Measurements from ENCODE around the gene NTNG2. TPM values are rescaled to one million over a fixed set of nuclear protein-coding genes. Genes with fewer than 3 reads are reported as not detected.
A peak's percentile ranks its signal among the peaks of the same experiment; 100 is the strongest.

The NTNG2 gene
- total RNA-seq, 4 donors from 2014 or later = 0.10 to 1.0 (median 0.29) TPM

DNA sequence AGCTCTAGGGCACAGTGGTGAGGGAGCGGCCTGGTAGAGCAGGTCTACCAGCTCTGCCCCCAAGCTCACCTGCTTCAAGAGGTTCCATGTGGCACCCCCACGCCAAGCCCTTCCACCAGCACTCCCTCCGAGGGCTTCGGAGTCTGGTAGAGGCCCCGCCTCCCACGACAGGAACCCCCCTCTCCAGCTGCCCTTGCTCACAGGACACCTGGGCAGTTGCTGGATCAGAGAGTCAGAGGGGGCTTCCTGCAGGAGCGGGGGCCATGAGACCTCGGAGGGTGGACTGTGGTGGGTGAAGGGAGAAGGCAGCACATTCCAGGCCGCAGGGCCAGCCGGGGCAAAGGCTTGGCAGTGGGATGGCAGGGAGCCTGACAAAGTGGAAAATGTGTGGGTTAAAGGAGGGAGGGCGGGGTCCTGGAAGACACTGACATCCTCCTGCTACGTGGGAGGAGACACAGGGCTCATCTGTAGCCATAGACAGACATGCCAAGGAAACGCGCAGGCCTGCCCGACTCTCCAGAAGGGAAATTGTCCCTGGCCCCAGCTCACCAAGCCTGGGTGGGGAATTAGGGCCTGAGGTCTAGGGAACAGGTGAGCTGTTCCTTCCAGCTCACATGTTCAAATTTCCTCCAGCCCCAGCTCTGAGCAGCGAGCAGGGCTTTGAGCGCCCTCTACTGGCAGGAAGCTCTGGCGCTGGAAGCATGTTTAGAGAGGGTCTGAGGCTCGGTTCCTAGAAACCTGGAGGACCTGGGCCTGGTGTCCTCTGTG lies 74.2 kb downstream of the NTNG2 start:
- 30 to 33% methylated on average over 19 of the region's 19 CpGs for WGBS, 2 donors
- intact Hi-C loops (cut with DNase I; ENCODE audit: low total_unique reads) = loop anchor here (5.0 kb wide), 1 partner anchor 474 kb away; no protein-coding TSS in a partner anchor
- DNase-seq (ENCODE audit: low spot score in 2 of 2) = peak; percentile 58 to 94
- no peak overlapping the region for H3K4me3 ChIP-seq (ENCODE audit: low read depth, poor library complexity, severe bottlenecking)
- TF ChIP-seq CTCF (IDR thresholded peaks at IDR 0.05) (no peak), POLR2A (IDR thresholded peaks at IDR 0.05) (no peak)

DNA sequence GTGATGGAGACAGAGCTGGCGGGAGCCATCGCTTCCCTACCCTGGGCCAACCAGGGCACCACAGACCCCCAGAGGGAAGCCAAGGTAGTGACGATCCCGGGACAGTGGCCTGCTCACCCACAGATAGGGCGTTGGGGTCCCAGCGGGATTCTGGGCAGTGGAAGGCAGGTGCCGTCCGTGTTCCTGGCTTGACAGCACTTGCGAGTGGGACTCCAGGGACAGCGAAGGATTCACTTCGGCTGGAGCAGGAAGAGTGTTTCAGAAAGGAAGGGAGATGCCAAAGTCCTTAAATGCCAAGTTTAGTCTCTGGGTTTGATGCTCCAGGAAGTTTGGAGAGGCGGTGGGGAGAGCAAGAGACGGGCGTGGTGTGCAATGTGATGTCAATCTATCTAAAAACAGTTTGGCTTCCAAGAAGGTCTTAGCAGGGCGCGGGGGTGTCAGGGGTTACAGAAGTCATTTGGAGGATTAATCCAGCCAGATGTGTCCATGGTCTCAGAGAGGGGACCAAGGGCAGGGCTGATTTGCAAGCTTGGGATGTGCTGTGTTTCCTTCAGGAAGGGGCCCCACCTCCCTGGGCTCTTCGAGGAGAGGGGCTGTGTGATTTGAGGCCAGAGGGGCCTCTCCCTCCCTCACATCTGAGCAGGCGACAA lies 74.9 kb downstream of the NTNG2 start:
- intact Hi-C loops (cut with DNase I; ENCODE audit: low total_unique reads) = loop anchor here (5.0 kb wide), 1 partner anchor 474 kb away; no protein-coding TSS in a partner anchor
- 33 to 35% methylated on average over 18 of the region's 18 CpGs for WGBS, 2 donors
- TF ChIP-seq POLR2A (IDR thresholded peaks at IDR 0.05) = no peak
- no peak for TF ChIP-seq CTCF (IDR thresholded peaks at IDR 0.05)
- no peak overlapping the region for H3K4me3 ChIP-seq (ENCODE audit: low read depth, poor library complexity, severe bottlenecking)
- DNase-seq (ENCODE audit: low spot score in 2 of 2) = no peak

GRCh38 chr9:132237481-132237880 lies 75.6 kb downstream of the NTNG2 start:
- intact Hi-C loops (cut with DNase I; ENCODE audit: low total_unique reads) = loop anchor here (5.0 kb wide), 1 partner anchor 475 kb away; no protein-coding TSS in a partner anchor
- H3K4me3 ChIP-seq (ENCODE audit: low read depth, poor library complexity, severe bottlenecking) = no peak overlapping the region
- DNase-seq (ENCODE audit: low spot score in 2 of 2) = no peak
- 61 to 65% methylated on average over 9 of the region's 9 CpGs for WGBS, 2 donors
- TF ChIP-seq POLR2A (IDR thresholded peaks at IDR 0.05) (no peak), CTCF (IDR thresholded peaks at IDR 0.05) (no peak)

- intact Hi-C loops (cut with DNase I; ENCODE audit: low total_unique reads) = loop anchor here (5.0 kb wide), 1 partner anchor 476 kb away; no protein-coding TSS in a partner anchor
Measured at GRCh38 chr9:132238026-132238972, 76.4 kb downstream of the NTNG2 start.

More at GRCh38 chr9:132238026-132238972, 76.4 kb downstream of the NTNG2 start:
- 72 to 79% methylated on average over 22 of the region's 22 CpGs for WGBS, 2 donors
- no peak for TF ChIP-seq CTCF (IDR thresholded peaks at IDR 0.05)
- no peak for TF ChIP-seq POLR2A (IDR thresholded peaks at IDR 0.05)
- H3K4me3 ChIP-seq (ENCODE audit: low read depth, poor library complexity, severe bottlenecking) = no peak overlapping the region
- DNase-seq (ENCODE audit: low spot score in 2 of 2) = no peak
